ENCODE measurements around the gene GPSM3.
A peak's percentile ranks its signal among the peaks of the same experiment; 100 is the strongest.

Gene GPSM3

DNA sequence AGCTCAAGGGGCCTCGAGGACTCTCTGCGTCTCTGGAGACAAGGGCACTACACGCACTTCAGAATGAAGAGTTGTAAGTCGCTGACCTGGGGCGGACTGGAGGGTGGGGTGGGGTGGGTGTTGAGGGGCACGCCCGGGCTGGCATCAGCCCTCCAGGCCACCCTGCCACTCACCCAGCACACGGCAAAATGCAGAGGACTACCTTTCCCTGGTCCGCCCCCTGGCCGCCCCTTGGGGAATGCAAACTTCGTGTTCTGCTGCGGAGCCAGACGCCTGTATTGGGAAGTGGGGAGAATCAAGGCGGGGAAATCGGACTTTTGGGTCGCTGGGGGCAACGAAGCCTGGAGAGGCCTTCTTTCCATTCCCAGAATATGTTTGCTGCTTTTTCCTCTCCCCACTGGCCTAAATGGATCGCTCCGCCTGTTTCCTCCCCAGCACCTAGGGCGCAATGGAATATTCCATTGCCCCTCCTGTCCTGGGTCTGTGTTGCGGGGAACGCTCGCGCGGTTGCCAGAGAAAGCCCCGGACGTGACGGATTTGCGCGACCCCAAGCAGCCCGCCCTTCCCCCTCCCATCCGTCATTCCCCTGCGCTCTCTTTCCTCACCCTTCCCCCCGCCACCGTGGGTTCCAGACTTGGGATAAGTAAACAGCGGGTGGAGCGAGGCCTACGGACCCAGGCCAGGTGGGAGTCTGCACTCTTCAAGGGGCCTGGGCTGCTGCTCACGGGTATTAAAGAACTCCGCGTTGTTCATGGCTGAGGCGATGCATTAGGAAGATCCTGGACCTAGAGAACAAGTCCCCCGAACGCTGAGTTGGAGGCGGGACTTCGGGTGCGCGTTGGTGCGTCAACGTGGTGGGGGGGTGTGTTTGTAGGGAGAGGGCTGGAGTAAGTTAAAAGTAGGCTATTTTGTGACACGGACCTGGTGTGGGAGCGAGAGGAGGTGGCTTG lies 38.6 kb downstream of the GPSM3 start, which contains the start of gene PPT2:
Gene PPT2 (plus strand): TSS at position 578 of the 950 bp plus-strand sequence. CDS start 454 bp downstream, outside the sequence.
- H2BK5ac ChIP-seq (ENCODE audit: low read depth, low read length, poor library complexity, severe bottlenecking) = no peak within 1 kb of the TSS

GRCh38 chr6:32152769-32153563 lies 39.5 kb downstream of the GPSM3 start:
- Histone ChIP-seq H2AFZ (ENCODE audit: low read depth, low read length) (no peak overlapping the region), H2BK15ac (ENCODE audit: low read depth, poor library complexity, severe bottlenecking) (peak overlapping the region; percentile 82), H3K36me3 (ENCODE audit: control insufficient read depth in 1 of 2, insufficient read depth in 2 of 2, low read depth in 1 of 2, low read length in 2 of 2) (peaks cover 16 to 24% of the 10 kb centered on the region in 2 experiments), H2AK5ac (ENCODE audit: low read length, severe bottlenecking) (no peak overlapping the region), H4K8ac (ENCODE audit: low read length) (peak overlapping the region; percentile 91), H3K14ac (ENCODE audit: low read length in 2 of 2) (peak overlapping the region in 1 of 2 experiments; percentile 56), H2BK5ac (ENCODE audit: low read depth, low read length, poor library complexity, severe bottlenecking) (no peak overlapping the region), H3K4ac (ENCODE audit: low read depth in 1 of 2, low read length in 2 of 2) (peak overlapping the region; percentile 6 to 82), H3K4me1 (ENCODE audit: control insufficient read depth, insufficient read depth, low read depth, low read length) (peaks cover 31% of the 10 kb centered on the region), H3K9me3 (ENCODE audit: control insufficient read depth, low read length) (no peaks in the 10 kb centered on the region), H3K4me2 (ENCODE audit: low read length, poor library complexity, severe bottlenecking) (peak overlapping the region; percentile 88), H3K18ac (ENCODE audit: low read depth in 1 of 2, low read length in 2 of 2) (peak overlapping the region; percentile 55 to 92), H3K4me3 (ENCODE audit: insufficient read depth in 1 of 2, low read depth in 1 of 2, low read length in 2 of 2) (peak overlapping the region; percentile 79 to 98), H3K79me1 (replicated peaks; ENCODE audit: low read length, poor library complexity, severe bottlenecking) (peaks cover 16% of the 10 kb centered on the region), H3K9ac (ENCODE audit: low read length) (peak overlapping the region; percentile 97), H3K27ac (ENCODE audit: low read length, poor library complexity, severe bottlenecking) (peak overlapping the region; percentile 86), H4K91ac (ENCODE audit: low read length) (peak overlapping the region; percentile 89), H3K23ac (ENCODE audit: low read length in 2 of 2) (peak overlapping the region in 1 of 2 experiments; percentile 43), H2BK120ac (ENCODE audit: low read depth, low read length) (peak overlapping the region; percentile 88), H3K27me3 (ENCODE audit: control insufficient read depth in 1 of 2, insufficient read depth in 1 of 2, low read length in 2 of 2) (peaks cover 22 to 30% of the 10 kb centered on the region in 2 experiments), H2BK12ac (ENCODE audit: low read length in 2 of 2) (peak overlapping the region; percentile 79 to 86)
- peak; percentile 84 for DNase-seq
- WGBS = 2% methylated on average over 23 of the region's 35 CpGs

More for the DNA sequence above, 38.6 kb downstream of the GPSM3 start, which contains the start of gene PPT2:
- Histone ChIP-seq H2AFZ (ENCODE audit: low read depth, low read length) (peak within 1 kb of the TSS; percentile 93), H2BK12ac (ENCODE audit: low read length in 2 of 2) (peak within 1 kb of the TSS; percentile 86), H3K27ac (ENCODE audit: low read length, poor library complexity, severe bottlenecking) (peak within 1 kb of the TSS; percentile 86), H3K4ac (ENCODE audit: low read depth in 1 of 2, low read length in 2 of 2) (peak within 1 kb of the TSS; percentile 52 to 82), H3K9ac (ENCODE audit: low read length) (peak within 1 kb of the TSS; percentile 97), H3K14ac (ENCODE audit: low read length in 2 of 2) (peak within 1 kb of the TSS in 1 of 2 experiments; percentile 95), H3K27me3 (ENCODE audit: control insufficient read depth in 1 of 2, insufficient read depth in 1 of 2, low read length in 2 of 2) (peaks cover 13 to 22% of the 10 kb centered on the region in 2 experiments), H3K4me3 (ENCODE audit: insufficient read depth in 1 of 2, low read depth in 1 of 2, low read length in 2 of 2) (peak within 1 kb of the TSS; percentile 79 to 98), H3K4me2 (ENCODE audit: low read length, poor library complexity, severe bottlenecking) (peak within 1 kb of the TSS; percentile 88), H4K8ac (ENCODE audit: low read length) (peak within 1 kb of the TSS; percentile 96), H3K79me1 (replicated peaks; ENCODE audit: low read length, poor library complexity, severe bottlenecking) (peaks cover 16% of the 10 kb centered on the region), H3K23ac (ENCODE audit: low read length in 2 of 2) (peak within 1 kb of the TSS in 1 of 2 experiments; percentile 96), H3K36me3 (ENCODE audit: control insufficient read depth in 1 of 2, insufficient read depth in 2 of 2, low read depth in 1 of 2, low read length in 2 of 2) (peaks cover 19 to 32% of the 10 kb centered on the region in 2 experiments), H2AK5ac (ENCODE audit: low read length, severe bottlenecking) (no peak within 1 kb of the TSS), H3K18ac (ENCODE audit: low read depth in 1 of 2, low read length in 2 of 2) (peak within 1 kb of the TSS; percentile 87 to 92), H3K4me1 (ENCODE audit: control insufficient read depth, insufficient read depth, low read depth, low read length) (peaks cover 31% of the 10 kb centered on the region), H4K91ac (ENCODE audit: low read length) (peak within 1 kb of the TSS; percentile 89), H3K9me3 (ENCODE audit: control insufficient read depth, low read length) (no peaks in the 10 kb centered on the region), H2BK120ac (ENCODE audit: low read depth, low read length) (peak within 1 kb of the TSS; percentile 88), H2BK15ac (ENCODE audit: low read depth, poor library complexity, severe bottlenecking) (peak within 1 kb of the TSS; percentile 82)
- under 1% methylated on average over 46 of the region's 52 CpGs for WGBS
- DNase-seq = peak; percentile 97

- Histone ChIP-seq H3K14ac (ENCODE audit: low read length in 2 of 2) (peak within 1 kb of the TSS in 1 of 2 experiments; percentile 84), H3K79me1 (replicated peaks; ENCODE audit: low read length, poor library complexity, severe bottlenecking) (peaks cover 12% of the 10 kb centered on the region), H3K23ac (ENCODE audit: low read length in 2 of 2) (no peak within 1 kb of the TSS), H2BK5ac (ENCODE audit: low read depth, low read length, poor library complexity, severe bottlenecking) (no peak within 1 kb of the TSS), H2BK15ac (ENCODE audit: low read depth, poor library complexity, severe bottlenecking) (peak within 1 kb of the TSS; percentile 80), H4K91ac (ENCODE audit: low read length) (peak within 1 kb of the TSS; percentile 11), H3K4me2 (ENCODE audit: low read length, poor library complexity, severe bottlenecking) (peak within 1 kb of the TSS; percentile 88), H3K36me3 (ENCODE audit: control insufficient read depth in 1 of 2, insufficient read depth in 2 of 2, low read depth in 1 of 2, low read length in 2 of 2) (peaks cover 7 to 16% of the 10 kb centered on the region in 2 experiments), H3K27ac (ENCODE audit: low read length, poor library complexity, severe bottlenecking) (peak within 1 kb of the TSS; percentile 86), H2AK5ac (ENCODE audit: low read length, severe bottlenecking) (peak within 1 kb of the TSS; percentile 47), H3K18ac (ENCODE audit: low read depth in 1 of 2, low read length in 2 of 2) (peak within 1 kb of the TSS in 1 of 2 experiments; percentile 88), H4K8ac (ENCODE audit: low read length) (peak within 1 kb of the TSS; percentile 88), H2BK12ac (ENCODE audit: low read length in 2 of 2) (peak within 1 kb of the TSS; percentile 33 to 81), H2BK120ac (ENCODE audit: low read depth, low read length) (no peak within 1 kb of the TSS), H3K27me3 (ENCODE audit: control insufficient read depth in 1 of 2, insufficient read depth in 1 of 2, low read length in 2 of 2) (peaks cover 30 to 34% of the 10 kb centered on the region in 2 experiments), H3K4ac (ENCODE audit: low read depth in 1 of 2, low read length in 2 of 2) (peak within 1 kb of the TSS; percentile 56 to 82), H3K4me3 (ENCODE audit: insufficient read depth in 1 of 2, low read depth in 1 of 2, low read length in 2 of 2) (peak within 1 kb of the TSS; percentile 32 to 98), H3K9ac (ENCODE audit: low read length) (peak within 1 kb of the TSS; percentile 97), H3K4me1 (ENCODE audit: control insufficient read depth, insufficient read depth, low read depth, low read length) (peaks cover 31% of the 10 kb centered on the region), H3K9me3 (ENCODE audit: control insufficient read depth, low read length) (no peaks in the 10 kb centered on the region), H2AFZ (ENCODE audit: low read depth, low read length) (peak within 1 kb of the TSS; percentile 70)
- DNase-seq = peak; percentile 30
- 29% methylated on average over 7 of the region's 24 CpGs for WGBS
Measured at GRCh38 chr6:32151863-32152768, 40.3 kb downstream of the GPSM3 start, which contains the start of gene PRRT1. TSS of gene PRRT1 (minus strand) at chr6:32151939. CDS start at chr6:32151827, 112 bp downstream.

Measured in mesenchymal stem cell (in vitro differentiated cells and primary cell).